ENCODE data around the gene OPA3.
A peak's percentile ranks its signal among the peaks of the same experiment; 100 is the strongest.
"Not testable (repeated sequence)": the region's sequence is repeated elsewhere in the genome, so short reads cannot be mapped to it uniquely, and the experiment has no call there.

Gene OPA3

DNA sequence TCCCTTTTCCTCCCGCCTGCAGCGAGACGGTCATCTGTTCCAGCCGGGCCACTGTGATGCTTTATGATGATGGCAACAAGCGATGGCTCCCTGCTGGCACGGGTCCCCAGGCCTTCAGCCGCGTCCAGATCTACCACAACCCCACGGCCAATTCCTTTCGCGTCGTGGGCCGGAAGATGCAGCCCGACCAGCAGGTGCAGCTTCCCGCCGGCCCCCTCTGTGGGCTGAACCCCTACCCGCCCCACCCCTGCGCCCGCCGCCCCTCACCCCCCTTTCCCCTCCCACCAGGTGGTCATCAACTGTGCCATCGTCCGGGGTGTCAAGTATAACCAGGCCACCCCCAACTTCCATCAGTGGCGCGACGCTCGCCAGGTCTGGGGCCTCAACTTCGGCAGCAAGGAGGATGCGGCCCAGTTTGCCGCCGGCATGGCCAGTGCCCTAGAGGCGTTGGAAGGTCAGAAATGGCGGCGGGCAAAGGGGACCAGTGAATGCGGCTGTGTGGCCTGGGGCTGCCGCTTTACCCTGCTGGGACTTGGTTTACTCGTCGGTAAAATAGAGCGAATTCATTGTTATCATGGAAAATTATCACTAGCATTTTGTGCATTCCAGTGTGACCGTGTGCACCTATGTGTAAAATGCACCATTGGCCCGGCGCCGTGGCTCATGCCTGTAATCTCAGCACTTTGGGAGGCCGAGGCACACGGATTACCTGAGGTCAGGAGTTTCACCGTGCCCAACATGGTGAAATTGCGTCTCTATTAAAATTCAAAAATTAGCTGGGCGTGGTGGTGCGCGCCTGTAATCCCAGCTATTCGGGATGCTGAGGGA lies 66.7 kb downstream of the OPA3 start:
- DNase-seq: no peak

DNA sequence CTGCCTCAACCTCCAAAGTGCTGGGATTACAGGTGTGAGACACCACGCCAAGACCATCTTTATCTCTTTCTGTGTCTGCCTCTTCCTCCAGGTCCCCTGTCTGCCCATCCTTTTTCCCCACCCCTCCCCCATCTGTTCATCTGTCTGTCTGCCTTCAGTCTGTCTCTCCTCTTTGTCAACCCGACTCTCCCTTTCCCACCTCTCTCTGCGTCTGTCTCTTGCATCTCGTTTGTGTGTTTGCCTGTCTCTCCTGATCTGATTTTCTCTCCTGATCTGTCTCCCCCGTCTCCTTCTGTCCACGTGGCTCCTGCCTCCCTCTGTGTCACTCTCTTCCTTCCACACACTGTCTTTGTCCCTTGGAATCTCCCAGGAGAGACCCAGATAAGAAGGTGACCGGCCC lies 67.4 kb downstream of the OPA3 start:
- DNase-seq: no peak

DNA sequence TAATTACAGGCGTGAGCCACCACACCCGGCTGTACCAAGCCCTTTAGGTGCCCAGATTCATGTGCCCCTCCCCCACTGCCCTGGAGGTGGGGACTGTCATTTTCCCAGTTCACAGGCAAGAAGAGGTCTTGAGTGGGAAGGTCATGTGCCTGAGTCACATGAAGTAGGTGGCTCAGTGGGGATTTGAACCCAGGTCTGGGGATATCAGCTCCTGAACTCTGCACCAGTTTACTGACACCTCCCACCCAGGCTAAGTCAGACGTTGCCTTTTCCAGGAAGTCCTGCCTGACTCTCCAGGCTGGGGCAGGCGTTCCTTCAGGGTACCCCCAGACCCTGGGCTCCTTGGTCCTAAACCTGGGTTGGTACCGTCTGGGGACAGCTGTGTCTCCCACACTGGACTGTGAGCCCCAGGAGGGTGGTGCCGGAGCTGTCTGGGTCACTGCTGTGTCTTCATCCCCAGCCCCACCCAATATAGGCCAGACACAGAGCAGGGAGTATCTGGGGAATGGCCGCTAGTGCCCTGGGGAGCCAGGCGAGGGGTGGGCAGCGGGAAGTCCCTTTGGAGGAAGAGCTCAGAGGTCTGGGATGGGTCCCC lies 68.7 kb downstream of the OPA3 start:
- DNase-seq: peak; percentile 59

DNA sequence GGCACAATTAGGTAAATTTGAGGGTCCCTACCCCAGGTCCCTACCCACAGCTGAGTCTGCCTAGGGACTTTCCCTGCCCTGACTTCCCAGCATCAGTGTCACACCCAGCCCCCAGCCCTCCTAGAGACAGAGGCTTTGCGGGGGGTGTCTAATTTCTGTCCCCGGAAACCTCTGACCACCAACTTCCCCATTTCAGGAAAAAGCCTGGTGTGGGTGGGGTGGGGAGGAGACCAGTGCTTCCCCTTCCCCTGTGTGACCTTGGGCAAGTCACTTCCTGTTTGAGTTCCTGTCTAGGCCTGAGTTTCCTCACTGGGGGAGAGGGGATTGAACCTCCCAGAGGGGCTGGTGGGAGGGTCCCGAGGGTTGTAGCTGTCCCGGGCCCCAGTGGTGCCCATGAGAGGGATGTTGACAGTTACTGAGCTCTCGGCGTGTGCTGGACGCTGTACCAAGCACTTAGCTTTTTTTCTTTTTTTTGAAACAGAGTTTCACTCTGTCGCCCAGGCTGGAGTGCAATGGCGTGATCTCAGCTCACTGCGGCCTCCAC lies 69.4 kb downstream of the OPA3 start:
- DNase-seq: peak; percentile 96

DNA sequence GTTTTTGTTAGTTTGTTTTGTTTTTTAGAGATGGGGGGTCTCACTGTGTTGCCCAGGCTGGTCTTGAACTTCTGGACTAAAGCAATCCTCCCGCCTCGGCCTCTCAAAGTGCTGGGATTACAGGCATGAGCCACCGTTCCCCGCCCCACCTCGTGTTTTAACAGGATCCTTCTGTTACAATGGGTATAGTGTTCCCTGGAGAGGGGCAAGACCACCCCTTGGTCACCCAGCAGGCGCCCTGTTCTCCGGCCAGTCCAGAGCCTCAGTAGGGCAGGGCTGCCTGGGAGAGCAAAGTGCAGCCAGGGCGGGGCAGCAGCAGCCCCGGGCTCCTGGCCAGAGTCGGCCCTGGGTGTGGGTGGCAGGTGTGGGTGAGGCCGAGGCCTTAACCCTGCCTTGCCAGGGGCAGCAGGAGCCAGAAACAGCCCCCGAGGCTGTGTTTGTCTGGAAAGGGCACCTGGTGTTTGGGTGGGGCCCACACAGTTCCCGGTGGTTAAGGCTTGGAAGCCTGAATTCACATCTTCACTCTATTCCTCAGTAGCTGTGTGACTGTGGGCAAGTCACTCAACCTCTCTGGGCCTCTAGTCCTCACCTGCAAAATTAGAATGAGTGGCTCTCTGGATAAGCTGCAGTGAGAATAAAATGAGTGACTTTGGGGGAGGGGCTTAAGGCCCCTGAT lies 70.1 kb downstream of the OPA3 start:
- DNase-seq: no peak

DNA sequence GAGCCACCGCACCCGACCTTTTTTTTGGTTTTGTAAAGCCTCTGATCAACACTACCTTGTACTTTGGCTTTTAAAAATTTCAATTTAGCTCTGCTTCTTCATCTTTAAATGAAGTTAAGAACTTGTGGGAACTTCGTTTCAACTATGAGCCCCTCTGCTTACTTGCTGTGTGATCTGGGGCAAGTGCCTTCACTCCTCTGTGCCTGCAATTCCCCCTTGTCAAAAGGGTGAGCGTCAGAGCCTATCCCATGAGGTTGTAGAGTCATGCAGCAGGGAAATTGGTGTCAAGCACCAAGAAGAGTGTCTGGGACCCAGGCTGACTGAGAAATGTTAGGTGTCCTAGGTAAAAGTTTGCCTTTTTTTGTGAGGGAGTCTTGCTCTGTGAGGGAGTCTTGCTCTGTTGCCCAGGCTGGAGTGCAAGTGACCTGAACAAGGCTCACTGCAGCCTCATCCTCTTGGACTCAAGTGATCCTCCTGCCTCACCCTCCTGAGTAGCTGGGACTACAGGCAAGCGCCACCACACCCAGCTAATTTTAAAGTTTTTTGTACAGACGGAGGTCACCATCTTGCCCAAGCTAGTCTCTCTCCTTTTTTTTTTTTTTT lies 71.6 kb downstream of the OPA3 start:
- no peak for DNase-seq

DNA sequence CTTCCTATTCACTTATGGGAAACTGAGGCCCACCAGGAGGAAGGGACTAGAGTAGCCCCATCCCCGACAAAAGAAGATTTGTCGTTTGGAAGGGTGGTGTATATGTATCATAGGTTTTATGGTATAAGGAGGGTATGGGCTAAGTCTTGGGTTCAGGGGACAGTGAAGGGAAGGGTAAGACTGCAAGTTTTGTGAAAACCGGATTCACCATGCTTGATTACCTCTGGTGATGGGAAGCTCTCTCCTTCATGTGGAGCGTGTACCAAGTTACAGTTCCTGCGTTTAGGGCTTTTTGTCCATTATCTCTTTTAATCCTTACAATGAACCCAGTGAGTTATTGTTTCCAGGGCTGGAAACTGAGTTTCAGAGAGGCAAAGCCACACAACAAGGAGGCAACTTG lies 73.5 kb downstream of the OPA3 start:
- no peak for DNase-seq

DNA sequence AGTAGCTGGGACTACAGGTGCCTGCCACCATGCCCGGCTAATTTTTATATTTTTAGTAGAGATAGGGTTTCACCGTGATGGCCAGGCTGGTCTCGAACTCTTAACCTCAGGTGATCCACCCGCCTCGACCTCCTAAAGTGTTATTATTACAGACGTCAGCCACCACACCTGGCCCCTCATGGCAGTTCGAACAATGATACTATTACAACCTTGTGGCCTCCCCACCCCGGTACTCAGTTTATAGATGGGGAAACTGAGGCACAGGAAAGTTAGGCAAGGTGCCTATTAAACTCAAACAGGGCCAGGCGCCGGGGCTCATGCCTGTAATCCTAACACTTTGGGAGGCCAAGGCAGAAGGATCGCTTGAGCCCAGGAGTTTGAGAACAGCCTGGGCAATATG lies 74.2 kb downstream of the OPA3 start:
- not testable (repeated sequence) for DNase-seq

DNA sequence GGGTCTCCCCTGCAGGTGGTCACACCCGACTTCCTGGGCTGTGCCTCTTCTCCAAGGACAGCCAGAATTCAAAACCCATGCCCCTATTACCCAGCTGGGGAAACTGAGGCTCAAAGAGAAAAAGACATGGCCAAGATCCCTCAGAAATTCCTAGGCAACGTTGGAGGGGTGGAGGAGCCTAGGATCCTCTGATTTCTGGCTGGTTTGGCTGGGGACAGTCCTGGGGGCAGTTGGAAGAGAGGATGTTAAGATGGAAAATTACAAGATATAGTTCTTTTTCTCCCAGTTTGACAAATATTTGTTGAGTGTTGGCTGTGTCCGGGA lies 74.9 kb downstream of the OPA3 start:
- DNase-seq: no peak

DNA sequence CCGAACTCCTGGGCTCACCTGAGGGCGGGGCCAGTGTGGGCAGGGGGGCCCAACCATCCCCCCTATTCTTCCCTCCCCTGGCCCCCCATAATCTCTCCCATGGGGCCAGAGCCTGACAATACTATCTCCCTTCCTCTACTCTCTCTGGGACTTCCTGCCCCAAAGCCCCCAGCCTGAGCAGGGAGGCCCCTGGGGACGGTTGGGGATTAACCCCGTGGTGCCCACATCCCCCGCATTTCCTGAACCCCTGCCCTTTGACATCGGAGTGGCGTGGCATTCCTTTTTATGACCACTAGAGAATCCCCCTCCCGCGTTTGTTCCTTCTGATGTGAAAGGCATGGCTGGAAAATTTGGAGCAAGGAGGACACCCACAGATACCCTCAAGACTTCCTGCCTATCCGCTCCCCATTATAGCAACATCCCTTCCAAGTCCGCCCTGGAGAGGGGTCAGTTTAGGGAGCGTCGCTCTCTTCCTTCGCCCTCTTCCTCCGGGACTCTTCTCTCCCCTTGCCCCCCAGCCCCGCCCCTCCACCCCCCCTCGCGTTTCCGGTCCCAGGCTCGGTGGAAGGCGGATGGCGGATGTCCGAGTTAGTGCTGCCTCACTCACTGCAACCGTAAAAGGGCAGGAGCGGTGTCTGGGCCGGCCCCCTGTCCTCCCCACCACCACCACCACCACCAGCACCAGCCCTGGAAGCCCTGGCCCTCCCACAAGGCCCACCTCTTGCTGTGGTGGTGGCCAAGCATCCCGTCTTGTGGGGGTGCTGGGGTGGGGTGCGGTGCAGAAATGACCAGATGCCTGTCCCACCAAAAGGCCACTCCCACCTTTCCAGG lies 75.5 kb downstream of the OPA3 start:
- DNase-seq: peak; percentile 73

DNA sequence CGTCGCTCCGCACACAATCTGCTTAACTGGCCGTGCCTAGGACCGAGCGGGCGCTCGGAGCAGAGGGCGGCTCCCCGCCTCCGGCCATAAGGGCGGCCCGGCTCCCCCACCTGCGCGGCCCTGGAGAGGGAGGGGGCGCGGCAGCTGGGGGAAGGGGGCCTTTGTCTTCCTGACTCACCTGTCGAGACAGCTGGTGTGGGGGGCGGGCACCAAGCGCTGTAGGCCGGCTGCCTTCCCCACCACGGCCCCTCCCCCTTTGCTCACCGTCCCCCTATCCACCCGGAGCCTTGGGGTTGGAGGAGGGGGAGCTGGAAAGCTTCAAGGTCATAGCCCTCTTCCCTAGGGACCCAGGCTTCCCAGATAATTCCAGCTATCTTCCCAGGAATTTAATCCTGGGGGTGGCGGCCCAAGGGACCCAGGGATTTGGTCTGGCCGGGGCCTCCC lies 76.2 kb downstream of the OPA3 start:
- DNase-seq: no peak

DNA sequence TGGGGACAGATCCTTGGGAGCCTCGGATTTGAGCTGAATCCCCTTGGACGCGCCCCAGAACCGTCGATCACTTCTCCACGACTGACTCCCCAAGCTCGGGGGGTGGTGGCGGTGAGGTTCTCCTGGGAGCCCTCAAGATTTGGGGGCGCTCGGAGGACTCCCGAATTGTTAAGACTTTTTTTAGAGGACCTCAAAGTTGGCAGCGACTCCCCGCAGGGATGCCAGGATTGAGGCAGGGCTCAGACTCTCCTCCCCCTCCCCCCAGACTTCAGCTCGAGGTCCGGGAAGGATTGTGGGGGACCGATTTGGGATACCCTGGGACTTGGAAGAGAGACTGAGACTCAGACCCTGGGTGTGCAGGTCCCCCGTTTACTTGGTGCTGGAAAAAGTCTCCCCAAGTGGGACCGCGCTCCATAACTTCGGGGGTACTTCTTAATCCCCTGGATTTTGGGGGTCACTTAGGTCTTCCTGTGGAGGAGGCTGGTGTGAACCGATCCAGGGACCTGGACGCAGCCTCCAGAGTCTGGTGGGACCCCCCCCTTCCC lies 76.7 kb downstream of the OPA3 start:
- no peak for DNase-seq

DNA sequence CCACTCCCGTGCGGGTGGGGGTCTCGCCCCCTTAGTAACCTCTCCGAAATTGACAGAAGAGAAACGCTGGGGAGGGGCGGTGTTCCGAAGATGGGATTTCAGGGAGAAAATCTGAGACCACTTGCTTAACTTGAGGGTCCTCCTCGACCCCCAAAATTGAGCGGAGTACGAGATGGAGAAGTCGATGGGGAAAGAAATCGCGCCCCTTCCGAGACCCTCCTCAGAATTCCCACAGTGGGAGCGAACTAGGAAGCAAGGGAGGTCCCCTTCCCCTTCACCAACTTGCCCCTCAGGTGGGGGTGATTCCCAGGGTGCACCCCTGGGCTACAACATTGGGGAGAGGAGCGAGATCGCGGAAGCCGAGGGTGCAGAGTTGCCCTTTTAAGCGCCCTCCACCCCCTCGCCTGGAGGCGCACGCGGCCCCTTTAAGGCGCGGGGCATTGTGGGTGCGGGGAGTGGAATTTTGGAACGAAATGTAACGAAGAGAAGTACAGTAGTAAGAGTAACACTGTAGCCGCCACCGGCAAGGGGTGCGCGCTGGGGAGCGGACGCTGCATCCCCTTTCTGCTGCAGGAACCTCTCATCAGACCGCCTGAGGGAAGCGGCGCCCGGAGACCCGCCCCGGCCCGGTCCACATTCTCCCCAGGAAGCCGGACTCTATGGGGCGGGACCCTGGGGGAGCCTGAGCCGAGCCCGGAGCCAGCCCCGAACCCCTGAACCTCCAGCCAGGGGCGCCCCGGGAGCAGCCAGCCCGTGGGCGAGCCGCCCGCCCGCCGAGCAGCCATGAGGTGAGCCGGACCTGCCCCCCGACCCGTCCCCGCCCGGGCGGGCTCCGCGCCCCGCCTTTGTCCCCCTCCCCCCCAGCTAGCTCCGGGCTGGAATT lies 77.4 kb downstream of the OPA3 start, which contains the start of gene VASP:
Gene VASP, plus strand, starts transcription at position 491 of the 883 bp plus-strand sequence. Its CDS starts 293 bp downstream, at position 784.
- DNase-seq: peak; percentile 94

DNA sequence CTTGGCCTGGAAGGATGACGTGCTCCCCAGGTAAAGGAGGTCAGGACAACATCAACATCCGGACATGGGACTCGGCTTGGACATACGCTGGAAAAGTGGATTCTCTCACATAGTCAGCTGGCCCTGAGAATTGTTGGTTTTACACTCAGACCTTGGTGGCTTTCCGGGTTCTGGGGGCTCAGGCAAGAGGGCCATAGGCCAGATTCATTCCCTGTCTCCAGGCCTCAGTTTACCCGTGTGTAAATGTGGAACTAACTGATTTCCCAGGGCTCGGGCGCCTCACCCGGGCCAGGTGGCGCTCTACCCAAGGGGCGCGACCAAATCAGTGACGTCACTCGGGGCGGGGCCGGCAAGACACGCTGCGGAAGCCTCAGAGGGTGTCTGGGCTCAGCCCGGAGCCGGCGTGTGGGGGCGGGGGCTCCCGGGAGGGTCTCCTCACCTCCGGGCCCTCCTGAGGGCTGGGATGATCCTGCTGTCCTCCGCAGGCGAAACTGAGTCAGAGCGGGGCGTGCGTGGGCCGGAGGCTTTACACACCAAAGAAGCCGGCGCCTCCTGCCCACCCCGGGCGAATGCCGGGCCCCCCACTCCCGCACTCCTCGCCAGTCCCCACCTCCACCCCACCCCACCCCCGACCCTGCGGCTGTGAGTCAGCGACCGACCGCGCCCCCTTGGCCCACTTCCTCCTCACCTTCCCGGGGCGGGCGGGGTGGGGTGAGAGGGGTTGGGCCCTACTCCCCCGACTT lies 78.2 kb downstream of the OPA3 start:
- DNase-seq: peak; percentile 94

DNA sequence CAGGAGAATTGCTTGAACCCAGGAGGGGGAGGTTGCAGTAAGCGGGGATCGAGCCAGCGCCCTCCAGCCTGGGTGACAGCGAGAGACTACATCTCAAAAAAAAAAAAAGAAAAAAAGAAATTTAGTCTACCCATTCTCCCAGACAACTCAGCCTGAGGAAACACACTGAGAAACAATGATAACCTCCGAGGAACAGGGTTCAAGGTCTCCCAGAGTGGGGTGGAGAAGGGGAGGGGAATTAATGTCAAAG lies 78.7 kb downstream of the OPA3 start:
- no peak for DNase-seq

DNA sequence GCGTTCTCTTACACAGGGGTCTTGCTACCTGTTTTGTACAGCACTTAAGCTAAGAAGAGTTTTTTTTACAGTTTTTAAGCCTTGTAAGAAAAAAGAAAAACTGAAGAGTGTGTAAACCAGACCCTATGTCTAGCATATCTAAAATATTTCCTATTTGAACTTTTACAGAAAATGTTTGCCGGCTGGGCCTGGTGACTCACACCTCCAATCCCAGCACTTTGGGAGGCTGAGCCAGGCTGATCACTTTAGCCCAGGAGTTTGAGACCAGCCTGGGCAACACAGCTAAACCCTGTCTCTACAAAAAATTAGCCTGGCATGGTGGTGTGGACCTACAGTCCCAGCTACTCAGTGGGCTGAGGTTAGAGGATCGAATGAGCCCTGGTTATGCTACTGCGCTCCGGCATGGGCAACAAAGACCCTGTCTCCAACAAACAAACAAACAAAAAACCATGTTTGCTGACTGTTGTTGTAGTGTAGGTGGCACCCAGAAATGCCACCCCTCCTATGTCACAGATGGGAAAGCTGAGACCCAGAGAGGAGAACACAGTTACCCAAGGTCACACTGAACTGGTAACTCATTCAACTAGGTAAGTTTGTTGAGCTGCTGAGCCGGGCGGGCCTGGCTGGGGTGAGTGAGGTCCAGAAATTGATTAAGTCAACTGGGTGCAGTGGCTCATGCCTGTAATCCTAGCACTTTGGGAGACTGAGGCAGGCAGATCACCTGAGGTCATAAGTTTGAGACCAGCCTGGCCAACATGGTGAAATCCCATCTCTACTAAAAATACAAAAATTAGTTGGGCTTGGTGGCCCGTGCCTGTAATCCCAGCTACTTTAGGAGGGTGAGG lies 79.2 kb downstream of the OPA3 start:
- DNase-seq: no peak

DNA sequence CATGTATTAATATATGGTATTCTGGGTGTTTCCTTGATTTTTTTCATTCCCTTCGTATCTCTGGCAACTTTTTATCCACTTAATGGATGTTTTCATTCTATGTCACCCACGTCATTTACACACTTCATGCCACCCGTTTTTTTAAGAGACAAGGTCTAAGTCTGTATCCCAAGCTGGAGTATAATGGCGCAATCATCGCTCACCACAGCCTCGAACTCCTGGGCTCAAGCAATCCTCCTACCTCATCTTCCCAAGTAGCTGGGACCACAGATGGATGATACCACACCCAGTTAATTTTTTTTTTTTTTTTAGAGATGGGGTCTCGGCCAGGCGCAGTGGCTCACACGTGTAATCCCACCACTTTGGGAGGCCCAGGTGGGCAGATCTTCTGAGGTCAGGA lies 80.7 kb downstream of the OPA3 start:
- no peak for DNase-seq

DNA sequence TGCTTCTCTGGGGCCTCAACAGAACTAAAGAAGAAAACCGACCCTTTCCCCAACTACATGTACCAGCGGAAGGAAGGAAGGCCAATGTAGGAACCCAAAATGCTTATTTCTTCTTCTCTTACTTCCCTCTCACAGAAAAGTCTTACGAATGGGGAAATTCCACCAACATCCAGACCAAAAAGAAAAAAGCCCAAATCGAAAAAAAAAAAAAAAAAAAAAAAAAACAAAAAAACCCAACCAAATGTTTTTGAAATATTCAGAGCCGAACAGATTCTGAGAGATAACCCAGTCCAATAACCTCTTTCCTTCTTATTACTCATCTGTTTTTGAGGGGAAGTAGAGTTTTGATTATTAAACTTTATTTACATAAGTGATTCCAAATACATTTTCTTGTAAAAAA lies 82.5 kb downstream of the OPA3 start:
- peak; percentile 76 for DNase-seq

DNA sequence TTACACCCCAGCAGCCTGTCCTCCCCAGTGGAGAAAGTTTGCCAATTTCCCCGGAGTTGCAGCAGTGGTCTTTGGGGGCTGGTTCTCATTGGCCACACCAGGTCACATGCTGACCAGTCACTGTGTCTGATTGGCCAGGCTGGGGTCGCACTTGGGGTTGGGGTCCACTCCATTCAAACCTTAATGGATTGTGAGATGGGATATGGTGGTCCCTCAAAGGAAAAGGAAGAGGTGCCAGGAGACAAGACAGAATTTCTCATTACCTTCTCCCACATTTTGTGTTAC lies 82.9 kb downstream of the OPA3 start:
- no peak for DNase-seq
